Uterus (tissue), 4 donors: ENCODE data around the gene UBQLNL. TPM values are rescaled to one million over a fixed set of nuclear protein-coding genes. Genes with fewer than 3 reads are reported as not detected.

Experiments
- DNase-seq, 2 donors: peaks; one replicate each; pipeline ENCODE4 v3.0.0-alpha.2; 2019 to 2020
- H3K27ac ChIP-seq, 2 donors: fragments of 200-600 bp; sonication (generic); 1 replicate in 1 of 2; 2 replicates in 1 of 2; pipeline ENCODE4 v1.5.1; 2016 to 2018
- H3K27me3 ChIP-seq, 2 donors: fragments of 200-600 bp; sonication (generic); one replicate each; pipeline ENCODE4 v1.5.1; 2018 to 2019; ENCODE audit warnings: control low read depth in 1 of 2
- H3K36me3 ChIP-seq, 2 donors: fragments of 200-600 bp; sonication (generic); one replicate each; pipeline ENCODE4 v1.5.1; 2019; ENCODE audit warnings: control low read depth in 1 of 2
- H3K4me1 ChIP-seq, 2 donors: fragments of 200-600 bp; sonication (generic); one replicate each; pipeline ENCODE4 v1.5.1; 2018 to 2019; ENCODE audit warnings: control low read depth in 1 of 2
- H3K4me3 ChIP-seq, 2 donors: fragments of 200-600 bp; sonication (generic); 1 replicate in 1 of 2; 2 replicates in 1 of 2; pipeline ENCODE4 v1.5.1; 2018 to 2019; ENCODE audit warnings: mild to moderate bottlenecking in 1 of 2
- H3K9me3 ChIP-seq, 2 donors: fragments of 200-600 bp; sonication (generic); one replicate each; pipeline ENCODE4 v1.5.1; 2019; ENCODE audit warnings: control low read depth in 1 of 2
- POLR2A ChIP-seq, 2 donors: fragments of 450-650 bp; IDR thresholded peaks; one replicate each; pipeline ENCODE4 v1.6.1; 2016; ENCODE audit warnings: antibody characterized with exemption in 2 of 2, mild to moderate bottlenecking in 1 of 2, moderate library complexity in 1 of 2
- intact Hi-C: fragments of 100-400 bp; cut with DNase I; formaldehyde crosslinking; loops from one replicate; pipeline ENCODE4 v1.15.1; 2023; ENCODE audit warnings: low total_unique reads
- total RNA-seq, 4 donors: library from RNA; depleted of rRNA in 3 of 4; stranded (reverse); fragments of >200 nt in 3 of 4; gene quantifications; one replicate each; pipeline versions ENCODE4 v1.1.0 to v1.2.4, GENCODE V29; 2014 to 2023
- TF ChIP-seq, protein P1 (sequence below), 4 experiments: fragments of 200-600 bp in 2 of 4; fragments of 450-650 bp in 2 of 4; sonication (generic) in 2 of 4; IDR thresholded peaks; one replicate each; pipeline ENCODE4 v1.5.1; 2016 to 2019; ENCODE audit warnings: antibody characterized with exemption in 4 of 4, mild to moderate bottlenecking in 2 of 4, moderate library complexity in 1 of 4
- donor health status: DM: yes; HTN: yes; CAD: no.

Gene UBQLNL
- total RNA-seq, 4 donors from 2014 or later: 1.0 to 10.8 (median 4.7) TPM

- TF ChIP-seq, protein P1, sequence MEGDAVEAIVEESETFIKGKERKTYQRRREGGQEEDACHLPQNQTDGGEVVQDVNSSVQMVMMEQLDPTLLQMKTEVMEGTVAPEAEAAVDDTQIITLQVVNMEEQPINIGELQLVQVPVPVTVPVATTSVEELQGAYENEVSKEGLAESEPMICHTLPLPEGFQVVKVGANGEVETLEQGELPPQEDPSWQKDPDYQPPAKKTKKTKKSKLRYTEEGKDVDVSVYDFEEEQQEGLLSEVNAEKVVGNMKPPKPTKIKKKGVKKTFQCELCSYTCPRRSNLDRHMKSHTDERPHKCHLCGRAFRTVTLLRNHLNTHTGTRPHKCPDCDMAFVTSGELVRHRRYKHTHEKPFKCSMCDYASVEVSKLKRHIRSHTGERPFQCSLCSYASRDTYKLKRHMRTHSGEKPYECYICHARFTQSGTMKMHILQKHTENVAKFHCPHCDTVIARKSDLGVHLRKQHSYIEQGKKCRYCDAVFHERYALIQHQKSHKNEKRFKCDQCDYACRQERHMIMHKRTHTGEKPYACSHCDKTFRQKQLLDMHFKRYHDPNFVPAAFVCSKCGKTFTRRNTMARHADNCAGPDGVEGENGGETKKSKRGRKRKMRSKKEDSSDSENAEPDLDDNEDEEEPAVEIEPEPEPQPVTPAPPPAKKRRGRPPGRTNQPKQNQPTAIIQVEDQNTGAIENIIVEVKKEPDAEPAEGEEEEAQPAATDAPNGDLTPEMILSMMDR (IDR thresholded peaks at IDR 0.05): no peak
- no peak for TF ChIP-seq POLR2A (IDR thresholded peaks at IDR 0.05)
- Histone ChIP-seq H3K4me1 (no peaks in the 10 kb centered on the region), H3K9me3 (no peaks in the 10 kb centered on the region), H3K27ac (no peak overlapping the region), H3K36me3 (no peaks in the 10 kb centered on the region), H3K4me3 (no peak overlapping the region), H3K27me3 (no peaks in the 10 kb centered on the region)
- no peak for DNase-seq
- intact Hi-C loops: no loop called here
These were observed 20.0 kb upstream of the UBQLNL start for GRCh38 chr11:5536482-5536881.

GRCh38 chr11:5534046-5534445, 17.5 kb upstream of the UBQLNL start:
- no peaks in the 10 kb centered on the region for H3K27me3 ChIP-seq
- no peak overlapping the region for H3K27ac ChIP-seq
- H3K4me1 ChIP-seq: no peaks in the 10 kb centered on the region
- intact Hi-C loops: no loop called here
- DNase-seq: no peak
- H3K9me3 ChIP-seq: no peaks in the 10 kb centered on the region
- H3K36me3 ChIP-seq: no peaks in the 10 kb centered on the region
- TF ChIP-seq, protein P1 (IDR thresholded peaks at IDR 0.05): no peak
- TF ChIP-seq POLR2A (IDR thresholded peaks at IDR 0.05): no peak
- H3K4me3 ChIP-seq: no peak overlapping the region

GRCh38 chr11:5531053-5531831, 14.7 kb upstream of the UBQLNL start:
- Histone ChIP-seq H3K36me3 (no peaks in the 10 kb centered on the region), H3K4me3 (no peak overlapping the region), H3K9me3 (no peaks in the 10 kb centered on the region), H3K4me1 (no peaks in the 10 kb centered on the region), H3K27me3 (no peaks in the 10 kb centered on the region), H3K27ac (no peak overlapping the region)
- TF ChIP-seq, protein P1 (IDR thresholded peaks at IDR 0.05): no peak
- TF ChIP-seq POLR2A (IDR thresholded peaks at IDR 0.05): no peak
- DNase-seq: no peak
- intact Hi-C loops: no loop called here

- Histone ChIP-seq H3K36me3 (no peaks in the 10 kb centered on the region), H3K4me3 (no peak overlapping the region), H3K27ac (no peak overlapping the region), H3K4me1 (no peaks in the 10 kb centered on the region), H3K9me3 (no peaks in the 10 kb centered on the region), H3K27me3 (no peaks in the 10 kb centered on the region)
- intact Hi-C loops: no loop called here
- no peak for DNase-seq
- TF ChIP-seq, protein P1 (IDR thresholded peaks at IDR 0.05): no peak
These were observed 12.0 kb upstream of the UBQLNL start for GRCh38 chr11:5528495-5528894.

DNA sequence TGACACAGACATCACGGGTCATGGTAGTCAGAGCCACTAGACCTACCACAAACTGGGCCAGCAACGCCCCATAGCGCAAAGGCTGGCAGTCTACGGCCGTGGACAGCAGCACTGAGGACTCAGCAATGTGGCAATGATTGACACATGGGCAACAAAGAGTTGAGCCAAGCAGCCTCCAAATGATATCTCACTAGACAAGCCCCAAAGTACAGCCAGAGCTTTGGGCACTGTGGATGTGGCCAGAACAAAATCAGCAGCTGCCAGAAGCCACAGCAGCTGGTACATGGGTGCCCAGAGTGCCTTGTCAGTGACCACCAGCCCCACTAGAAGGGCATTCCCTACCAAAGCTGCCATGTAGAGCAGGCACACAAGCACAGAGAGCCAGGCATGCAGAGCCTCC, 11.2 kb upstream of the UBQLNL start:
- Histone ChIP-seq H3K27me3 (no peaks in the 10 kb centered on the region), H3K4me3 (no peak overlapping the region), H3K9me3 (no peaks in the 10 kb centered on the region), H3K27ac (no peak overlapping the region), H3K36me3 (no peaks in the 10 kb centered on the region), H3K4me1 (no peaks in the 10 kb centered on the region)
- TF ChIP-seq, protein P1 (IDR thresholded peaks at IDR 0.05): no peak
- TF ChIP-seq POLR2A (IDR thresholded peaks at IDR 0.05): no peak
- DNase-seq: no peak
- intact Hi-C loops: no loop called here
